Esophagus muscularis mucosa (tissue), 4 donors: ENCODE data around the gene CAPZA1.

Source experiments
- CTCF ChIP-seq, 3 experiments: fragments of 200-600 bp in 2 of 3; fragments of 450-650 bp in 1 of 3; sonication (generic) in 2 of 3; IDR thresholded peaks; one replicate each; pipeline ENCODE4 v1.5.1; 2017 to 2019; ENCODE audit warnings: antibody characterized with exemption in 3 of 3, mild to moderate bottlenecking in 2 of 3, moderate library complexity in 1 of 3
- EP300 ChIP-seq: sonication (generic); formaldehyde crosslinking; IDR thresholded peaks from one replicate; pipeline ENCODE4 v1.6.1; 2017; ENCODE audit warnings: antibody characterized with exemption
- POLR2A ChIP-seq: fragments of 450-650 bp; IDR thresholded peaks from one replicate; pipeline ENCODE4 v1.6.1; 2017; ENCODE audit warnings: antibody characterized with exemption, moderate library complexity, mild to moderate bottlenecking, low read depth
- POLR2AphosphoS5 ChIP-seq, 2 donors: sonication (generic); formaldehyde crosslinking; IDR thresholded peaks; one replicate each; pipeline ENCODE4 v1.6.1; 2017; ENCODE audit warnings: antibody characterized with exemption in 2 of 2

- TF ChIP-seq POLR2AphosphoS5 (IDR thresholded peaks at IDR 0.05) (no peak), CTCF (IDR thresholded peaks at IDR 0.05) (no peak), POLR2A (no peak), EP300 (no peak)
Measured at GRCh38 chr1:112701227-112702066, 81.8 kb downstream of the CAPZA1 start.
